ENCODE results near the gene SLC12A4.

- TF ChIP-seq CTCF (IDR thresholded peaks at IDR 0.05) (no peak), POLR2AphosphoS5 (IDR thresholded peaks at IDR 0.05) (no peak), POLR2A (IDR thresholded peaks at IDR 0.05) (no peak)
Measured at GRCh38 chr16:67967183-67967957, 1.1 kb downstream of the SLC12A4 start.
